Measurements from ENCODE around the gene PLEKHA7.

The PLEKHA7 gene

DNA sequence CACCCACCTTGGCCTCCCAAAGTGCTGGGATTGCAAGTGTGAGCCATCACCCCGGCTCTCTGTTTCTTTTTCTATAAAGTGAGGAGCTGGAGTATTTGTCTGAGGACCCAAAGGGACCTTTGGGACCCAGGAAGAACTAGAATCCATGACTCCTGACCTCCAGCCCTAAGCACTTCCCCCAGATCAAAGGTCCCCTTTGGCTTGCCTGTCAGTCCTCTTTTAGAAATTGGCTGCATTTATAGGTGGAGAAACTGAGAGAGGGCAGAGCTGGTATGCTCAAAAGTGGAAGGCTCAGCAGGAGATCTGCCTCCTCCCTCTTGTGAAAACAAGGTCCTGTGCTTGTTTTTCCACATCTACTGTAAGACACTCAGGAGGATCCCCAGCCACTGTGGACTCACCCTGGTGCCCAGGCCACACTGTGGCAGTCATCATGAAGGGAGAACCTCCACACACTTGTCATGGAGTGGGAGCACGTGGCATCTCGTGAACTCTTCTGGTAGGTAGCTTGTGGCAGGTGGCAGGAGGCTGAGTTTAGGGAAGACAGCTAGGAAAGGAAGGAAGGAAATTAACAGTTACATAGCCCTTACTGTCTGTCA, 12.4 kb upstream of the PLEKHA7 start:
- DNase-seq (ENCODE audit: low spot score) = no peak
- TF ChIP-seq, protein P1, sequence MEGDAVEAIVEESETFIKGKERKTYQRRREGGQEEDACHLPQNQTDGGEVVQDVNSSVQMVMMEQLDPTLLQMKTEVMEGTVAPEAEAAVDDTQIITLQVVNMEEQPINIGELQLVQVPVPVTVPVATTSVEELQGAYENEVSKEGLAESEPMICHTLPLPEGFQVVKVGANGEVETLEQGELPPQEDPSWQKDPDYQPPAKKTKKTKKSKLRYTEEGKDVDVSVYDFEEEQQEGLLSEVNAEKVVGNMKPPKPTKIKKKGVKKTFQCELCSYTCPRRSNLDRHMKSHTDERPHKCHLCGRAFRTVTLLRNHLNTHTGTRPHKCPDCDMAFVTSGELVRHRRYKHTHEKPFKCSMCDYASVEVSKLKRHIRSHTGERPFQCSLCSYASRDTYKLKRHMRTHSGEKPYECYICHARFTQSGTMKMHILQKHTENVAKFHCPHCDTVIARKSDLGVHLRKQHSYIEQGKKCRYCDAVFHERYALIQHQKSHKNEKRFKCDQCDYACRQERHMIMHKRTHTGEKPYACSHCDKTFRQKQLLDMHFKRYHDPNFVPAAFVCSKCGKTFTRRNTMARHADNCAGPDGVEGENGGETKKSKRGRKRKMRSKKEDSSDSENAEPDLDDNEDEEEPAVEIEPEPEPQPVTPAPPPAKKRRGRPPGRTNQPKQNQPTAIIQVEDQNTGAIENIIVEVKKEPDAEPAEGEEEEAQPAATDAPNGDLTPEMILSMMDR (IDR thresholded peaks at IDR 0.05; ENCODE audit: extremely low read depth, missing control alignments) = no peak

DNA sequence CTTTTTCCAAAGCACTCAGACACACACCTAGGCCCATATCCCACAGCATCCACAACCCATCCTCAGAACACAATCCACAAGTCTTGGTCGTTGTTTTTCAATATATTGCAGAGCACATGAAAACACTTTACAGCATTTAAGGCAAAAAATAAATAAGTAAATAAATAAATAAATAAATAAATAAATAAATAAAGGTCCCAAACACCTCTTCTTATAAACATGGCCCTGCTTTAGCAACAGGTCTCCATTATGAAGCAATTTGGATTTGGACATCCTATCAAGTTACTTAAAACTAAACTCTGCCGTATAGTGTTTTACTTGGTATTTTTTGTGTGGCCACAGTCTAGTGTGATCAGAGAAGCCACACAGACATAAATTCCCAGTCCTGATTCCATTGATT, 10.7 kb upstream of the PLEKHA7 start:
- TF ChIP-seq, protein P1 (IDR thresholded peaks at IDR 0.05; ENCODE audit: extremely low read depth, missing control alignments) = no peak
- DNase-seq (ENCODE audit: low spot score) = no peak

DNA sequence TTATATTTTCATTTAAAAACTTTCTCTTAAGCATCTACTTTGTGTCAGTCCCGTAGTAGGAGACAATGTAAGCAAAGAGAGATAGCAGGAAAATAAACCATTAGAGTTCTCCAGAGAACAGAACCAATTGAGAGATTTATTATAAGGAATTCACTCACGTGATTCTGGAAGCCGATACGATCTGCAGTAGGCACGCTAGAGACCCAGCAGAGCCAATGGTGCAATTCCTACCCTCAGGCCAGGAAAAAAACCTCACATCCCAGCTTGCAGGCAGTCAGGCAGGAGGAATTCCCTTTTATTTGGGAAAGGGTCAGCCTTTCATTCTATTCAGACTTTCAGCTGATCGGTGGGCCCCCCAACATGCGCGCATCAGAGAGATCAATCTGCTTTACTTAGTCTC, 7.3 kb upstream of the PLEKHA7 start:
- no peak for DNase-seq (ENCODE audit: low spot score)
- TF ChIP-seq, protein P1 (IDR thresholded peaks at IDR 0.05; ENCODE audit: extremely low read depth, missing control alignments) = no peak

DNA sequence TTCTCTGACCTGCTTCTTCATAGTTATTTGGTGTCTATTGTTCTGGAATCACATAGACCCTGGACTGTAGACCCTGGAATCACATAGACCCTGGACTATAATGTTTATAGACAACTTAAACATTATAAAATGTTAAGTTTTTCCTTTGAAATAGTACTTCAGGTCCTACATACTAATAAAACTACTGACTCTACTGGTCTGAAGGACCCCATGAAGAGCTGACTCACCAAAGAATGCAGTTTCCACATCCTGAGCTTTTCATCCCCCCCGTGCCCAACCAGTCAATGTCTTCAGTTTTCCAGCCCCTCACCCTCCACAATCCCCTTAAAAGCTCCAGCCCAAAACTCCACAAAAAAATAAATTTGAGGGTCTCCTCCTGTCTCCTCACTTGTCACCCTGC, 6.6 kb upstream of the PLEKHA7 start:
- TF ChIP-seq, protein P1 (IDR thresholded peaks at IDR 0.05; ENCODE audit: extremely low read depth, missing control alignments) = no peak

DNA sequence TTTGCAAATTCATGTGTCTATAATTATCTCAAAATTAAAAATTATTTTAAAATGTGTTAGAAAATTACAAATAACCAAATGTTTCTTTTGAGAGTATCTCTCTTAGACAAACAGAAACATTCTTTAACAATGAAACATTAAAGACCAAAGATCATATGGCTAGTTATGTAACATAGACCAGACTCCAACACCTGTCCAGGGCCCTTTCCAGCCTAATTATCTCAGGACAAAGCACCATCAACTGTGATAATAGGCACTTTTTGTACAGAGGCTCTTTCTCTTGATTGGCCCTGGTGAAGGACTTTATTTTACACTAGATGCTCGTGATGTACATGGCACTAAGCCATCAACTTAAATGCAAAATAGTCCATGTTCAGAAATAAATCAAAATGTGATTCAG, 5.0 kb upstream of the PLEKHA7 start:
- TF ChIP-seq, protein P1 (IDR thresholded peaks at IDR 0.05; ENCODE audit: extremely low read depth, missing control alignments) = no peak

More for the DNA sequence above, 6.6 kb upstream of the PLEKHA7 start:
- DNase-seq (ENCODE audit: low spot score) = no peak

DNA sequence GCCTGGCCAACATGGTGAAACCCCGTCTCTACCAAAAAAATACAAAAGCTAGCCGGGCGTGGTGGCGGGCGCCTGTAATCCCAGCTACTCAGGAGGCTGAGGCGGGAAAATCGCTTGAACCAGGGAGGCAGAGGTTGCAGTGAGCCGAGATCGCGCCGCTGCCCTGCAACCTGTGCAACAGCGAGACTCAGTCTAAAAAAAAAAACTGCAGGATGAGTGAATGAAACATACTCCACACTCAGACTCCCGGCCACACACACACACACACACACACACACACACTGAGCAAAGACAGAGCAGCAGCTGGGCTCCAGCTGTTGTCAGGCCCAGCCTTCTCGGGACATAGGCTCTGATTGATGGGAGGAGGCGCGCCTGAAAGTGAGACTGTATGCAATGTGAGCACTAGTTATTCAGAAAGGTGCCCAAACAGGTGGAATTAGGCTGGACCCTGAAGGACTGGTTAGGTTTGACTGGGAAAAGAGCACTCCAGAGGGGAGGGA, 1.5 kb upstream of the PLEKHA7 start:
- TF ChIP-seq, protein P1 (IDR thresholded peaks at IDR 0.05; ENCODE audit: extremely low read depth, missing control alignments) = no peak
- DNase-seq (ENCODE audit: low spot score) = no peak

More for the DNA sequence above, 5.0 kb upstream of the PLEKHA7 start:
- no peak for DNase-seq (ENCODE audit: low spot score)

DNA sequence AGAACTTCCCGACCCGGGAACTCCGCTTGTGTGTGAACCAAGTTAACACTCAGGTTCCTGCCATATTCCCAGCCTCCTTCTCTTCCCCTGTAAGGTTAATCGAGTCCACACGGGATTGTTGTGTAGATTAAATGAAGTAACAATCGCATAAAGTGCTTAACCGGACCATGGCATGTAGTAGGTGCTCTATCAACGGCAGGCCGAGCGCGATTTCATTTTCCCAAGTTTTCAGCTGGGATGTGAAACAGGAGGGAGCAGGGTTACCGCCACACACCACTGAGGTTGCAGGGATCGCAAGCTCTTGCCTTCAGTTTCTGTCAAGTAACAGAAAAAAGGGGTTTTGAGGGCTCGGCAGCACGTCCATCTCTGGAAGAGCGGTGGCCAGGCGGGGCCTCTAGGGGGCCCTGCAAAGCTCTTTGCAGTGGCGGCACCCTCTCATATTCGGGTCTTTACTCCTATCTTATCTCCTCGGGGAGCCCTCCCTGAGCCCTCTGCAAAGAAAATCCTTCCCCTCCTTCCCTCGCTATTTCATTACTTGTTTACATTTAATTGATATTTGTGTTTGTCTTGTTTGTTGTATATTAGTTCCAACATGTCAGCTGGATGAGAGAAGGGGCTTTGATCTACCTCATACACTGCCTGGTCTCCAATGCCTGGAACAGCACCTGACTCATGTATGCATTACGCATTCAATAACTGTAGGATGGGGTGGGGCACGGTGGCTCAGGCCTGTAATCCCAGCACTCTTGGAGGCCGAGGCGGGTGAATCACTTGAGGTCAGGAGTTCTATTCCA, 816 bp upstream of the PLEKHA7 start:
- peak; percentile 83 for DNase-seq (ENCODE audit: low spot score)
- TF ChIP-seq, protein P1 (IDR thresholded peaks at IDR 0.05; ENCODE audit: extremely low read depth, missing control alignments) = peak; percentile 49
